ENCODE results near the gene CCND1. TPM values are rescaled to one million over a fixed set of nuclear protein-coding genes. Genes with fewer than 3 reads are reported as not detected.
A peak's percentile ranks its signal among the peaks of the same experiment; 100 is the strongest.
"Not testable (repeated sequence)": the region's sequence is repeated elsewhere in the genome, so short reads cannot be mapped to it uniquely, and the experiment has no call there.

CCND1 gene
- total RNA-seq, 1 experiment from 2014 or later, result 2,517 TPM

- intact Hi-C loops (cut with micrococcal nuclease; ENCODE audit: unreplicated experiment), result no loop called here
- Histone ChIP-seq H3K9me3 (ENCODE audit: low read depth, low read length, poor library complexity, severe bottlenecking) (no peaks in the 10 kb centered on the region), H3K27ac (ENCODE audit: low read depth, low read length, poor library complexity, severe bottlenecking) (peak overlapping the region; percentile 98), H3K4me1 (ENCODE audit: insufficient read depth, low read length, poor library complexity, severe bottlenecking) (peaks cover 47% of the 10 kb centered on the region), H3K4me3 (ENCODE audit: low read depth, low read length, poor library complexity, severe bottlenecking) (no peak overlapping the region), H3K27me3 (replicated peaks; ENCODE audit: insufficient read depth, low read depth, low read length, poor library complexity) (no peaks in the 10 kb centered on the region), H3K36me3 (ENCODE audit: insufficient read depth, low read length, poor library complexity, severe bottlenecking) (no peaks in the 10 kb centered on the region)
- no TSS peak for BruUV-seq (replicated peaks)
- CTCF ChIA-PET, result no interaction called here
- DNase-seq (ENCODE audit: low spot score), result no peak
- TF ChIP-seq EZH2 (IDR thresholded peaks at IDR 0.05; ENCODE audit: borderline replicate concordance, low read depth, low read length, poor library complexity, severe bottlenecking), result no peak
- TF ChIP-seq CTCF (conservative IDR thresholded peaks at IDR 0.05; ENCODE audit: low read depth, low read length), result no peak
- POLR2A ChIA-PET (ENCODE audit: low non-redundant PET), result no interaction called here
Observed at GRCh38 chr11:69617682-69618081, 23.3 kb upstream of the CCND1 start.

GRCh38 chr11:69618237-69618636 is 22.7 kb upstream of the CCND1 start:
- intact Hi-C loops (cut with micrococcal nuclease; ENCODE audit: unreplicated experiment), result no loop called here
- Histone ChIP-seq H3K27ac (ENCODE audit: low read depth, low read length, poor library complexity, severe bottlenecking) (peak overlapping the region; percentile 98), H3K4me1 (ENCODE audit: insufficient read depth, low read length, poor library complexity, severe bottlenecking) (peaks cover 53% of the 10 kb centered on the region), H3K9me3 (ENCODE audit: low read depth, low read length, poor library complexity, severe bottlenecking) (no peaks in the 10 kb centered on the region), H3K27me3 (replicated peaks; ENCODE audit: insufficient read depth, low read depth, low read length, poor library complexity) (no peaks in the 10 kb centered on the region), H3K4me3 (ENCODE audit: low read depth, low read length, poor library complexity, severe bottlenecking) (no peak overlapping the region), H3K36me3 (ENCODE audit: insufficient read depth, low read length, poor library complexity, severe bottlenecking) (no peaks in the 10 kb centered on the region)
- ChIA-PET CTCF (no interaction called here), POLR2A (ENCODE audit: low non-redundant PET) (interaction anchor here (0.6 kb wide), 1 partner anchor 292 kb away, joined by 3 read pairs; no protein-coding TSS in a partner anchor)
- no peak for TF ChIP-seq CTCF (conservative IDR thresholded peaks at IDR 0.05; ENCODE audit: low read depth, low read length)
- TF ChIP-seq EZH2 (IDR thresholded peaks at IDR 0.05; ENCODE audit: borderline replicate concordance, low read depth, low read length, poor library complexity, severe bottlenecking), result no peak
- no peak for DNase-seq (ENCODE audit: low spot score)
- BruUV-seq (replicated peaks), result no TSS peak

- no peaks in the 10 kb centered on the region for H3K36me3 ChIP-seq (ENCODE audit: insufficient read depth, low read length, poor library complexity, severe bottlenecking)
- peak overlapping the region; percentile 98 for H3K27ac ChIP-seq (ENCODE audit: low read depth, low read length, poor library complexity, severe bottlenecking)
- intact Hi-C loops (cut with micrococcal nuclease; ENCODE audit: unreplicated experiment), result loop anchor here (1.0 to 5.0 kb wide), 3 partner anchors 323 to 647 kb away; no protein-coding TSS in a partner anchor
- no peak overlapping the region for H3K4me3 ChIP-seq (ENCODE audit: low read depth, low read length, poor library complexity, severe bottlenecking)
- ChIA-PET CTCF (interaction anchor here (0.6 to 2.9 kb wide), 9 partner anchors 15 to 519 kb away, joined by 3 to 17 read pairs (median 4); no protein-coding TSS in a partner anchor), POLR2A (ENCODE audit: low non-redundant PET) (interaction anchor here (0.6 to 2.4 kb wide), 6 partner anchors 22 to 519 kb away, joined by 3 to 13 read pairs (median 5); no protein-coding TSS in a partner anchor)
- H3K27me3 ChIP-seq (replicated peaks; ENCODE audit: insufficient read depth, low read depth, low read length, poor library complexity), result no peaks in the 10 kb centered on the region
- BruUV-seq (replicated peaks), result no TSS peak
- H3K4me1 ChIP-seq (ENCODE audit: insufficient read depth, low read length, poor library complexity, severe bottlenecking), result peaks cover 65% of the 10 kb centered on the region
- peak; percentile 91 for DNase-seq (ENCODE audit: low spot score)
- TF ChIP-seq EZH2 (IDR thresholded peaks at IDR 0.05; ENCODE audit: borderline replicate concordance, low read depth, low read length, poor library complexity, severe bottlenecking) (no peak), CTCF (conservative IDR thresholded peaks at IDR 0.05; ENCODE audit: low read depth, low read length) (no peak)
- no peaks in the 10 kb centered on the region for H3K9me3 ChIP-seq (ENCODE audit: low read depth, low read length, poor library complexity, severe bottlenecking)
Observed at GRCh38 chr11:69620683-69621290, 20.2 kb upstream of the CCND1 start.

GRCh38 chr11:69622097-69622681 is 18.8 kb upstream of the CCND1 start:
- H3K27ac ChIP-seq (ENCODE audit: low read depth, low read length, poor library complexity, severe bottlenecking), result peak overlapping the region; percentile 100
- intact Hi-C loops (cut with micrococcal nuclease; ENCODE audit: unreplicated experiment), result loop anchor here (1.0 to 5.0 kb wide), 5 partner anchors 17 to 645 kb away; no protein-coding TSS in a partner anchor
- not testable (repeated sequence) for H3K4me3 ChIP-seq (ENCODE audit: low read depth, low read length, poor library complexity, severe bottlenecking); H3K36me3 ChIP-seq (ENCODE audit: insufficient read depth, low read length, poor library complexity, severe bottlenecking); H3K9me3 ChIP-seq (ENCODE audit: low read depth, low read length, poor library complexity, severe bottlenecking); BruUV-seq (replicated peaks); H3K27me3 ChIP-seq (replicated peaks; ENCODE audit: insufficient read depth, low read depth, low read length, poor library complexity)
- CTCF ChIA-PET, result interaction anchor here (0.6 to 2.9 kb wide), 6 partner anchors 17 to 521 kb away, joined by 3 to 17 read pairs (median 4); no protein-coding TSS in a partner anchor
- peak; percentile 99 for DNase-seq (ENCODE audit: low spot score)
- POLR2A ChIA-PET (ENCODE audit: low non-redundant PET), result interaction anchor here (0.6 to 2.4 kb wide), 7 partner anchors 9 to 521 kb away, joined by 4 to 13 read pairs (median 5); no protein-coding TSS in a partner anchor
- peaks cover 73% of the 10 kb centered on the region for H3K4me1 ChIP-seq (ENCODE audit: insufficient read depth, low read length, poor library complexity, severe bottlenecking)

Data from A673 (cell line).